ENCODE measurements around the gene AMBRA1.

AMBRA1 gene

DNA sequence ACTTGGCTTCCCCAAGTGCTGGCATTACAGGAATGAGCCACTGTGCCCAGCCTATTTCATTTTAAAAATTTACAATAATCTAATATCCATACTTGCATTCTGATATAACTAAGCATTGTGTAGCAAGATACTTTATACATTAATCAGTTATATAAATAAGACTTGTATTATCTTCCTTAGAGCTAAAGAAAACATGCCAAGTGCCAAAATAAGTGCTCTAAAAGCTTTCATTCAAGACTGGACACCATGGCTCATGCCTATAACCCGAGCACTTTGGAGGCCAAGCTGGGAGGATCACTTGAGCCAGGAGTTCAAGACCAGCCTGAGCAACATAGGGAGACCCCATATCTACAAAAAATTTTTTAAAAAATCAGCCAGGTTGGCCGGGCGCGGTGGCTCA is 123.9 kb downstream of the AMBRA1 start:
- TF ChIP-seq, protein P1, sequence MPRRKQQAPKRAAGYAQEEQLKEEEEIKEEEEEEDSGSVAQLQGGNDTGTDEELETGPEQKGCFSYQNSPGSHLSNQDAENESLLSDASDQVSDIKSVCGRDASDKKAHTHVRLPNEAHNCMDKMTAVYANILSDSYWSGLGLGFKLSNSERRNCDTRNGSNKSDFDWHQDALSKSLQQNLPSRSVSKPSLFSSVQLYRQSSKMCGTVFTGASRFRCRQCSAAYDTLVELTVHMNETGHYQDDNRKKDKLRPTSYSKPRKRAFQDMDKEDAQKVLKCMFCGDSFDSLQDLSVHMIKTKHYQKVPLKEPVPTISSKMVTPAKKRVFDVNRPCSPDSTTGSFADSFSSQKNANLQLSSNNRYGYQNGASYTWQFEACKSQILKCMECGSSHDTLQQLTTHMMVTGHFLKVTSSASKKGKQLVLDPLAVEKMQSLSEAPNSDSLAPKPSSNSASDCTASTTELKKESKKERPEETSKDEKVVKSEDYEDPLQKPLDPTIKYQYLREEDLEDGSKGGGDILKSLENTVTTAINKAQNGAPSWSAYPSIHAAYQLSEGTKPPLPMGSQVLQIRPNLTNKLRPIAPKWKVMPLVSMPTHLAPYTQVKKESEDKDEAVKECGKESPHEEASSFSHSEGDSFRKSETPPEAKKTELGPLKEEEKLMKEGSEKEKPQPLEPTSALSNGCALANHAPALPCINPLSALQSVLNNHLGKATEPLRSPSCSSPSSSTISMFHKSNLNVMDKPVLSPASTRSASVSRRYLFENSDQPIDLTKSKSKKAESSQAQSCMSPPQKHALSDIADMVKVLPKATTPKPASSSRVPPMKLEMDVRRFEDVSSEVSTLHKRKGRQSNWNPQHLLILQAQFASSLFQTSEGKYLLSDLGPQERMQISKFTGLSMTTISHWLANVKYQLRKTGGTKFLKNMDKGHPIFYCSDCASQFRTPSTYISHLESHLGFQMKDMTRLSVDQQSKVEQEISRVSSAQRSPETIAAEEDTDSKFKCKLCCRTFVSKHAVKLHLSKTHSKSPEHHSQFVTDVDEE (CRISPR knock-in tag; IDR thresholded peaks at IDR 0.05) = no peak
- no peak for TF ChIP-seq RARB (CRISPR knock-in tag; IDR thresholded peaks at IDR 0.05)
- no peak for TF ChIP-seq ARNTL (CRISPR knock-in tag; IDR thresholded peaks at IDR 0.05; ENCODE audit: borderline replicate concordance, low read depth)
- TF ChIP-seq CSDC2 (CRISPR knock-in tag; IDR thresholded peaks at IDR 0.05) = no peak
- TF ChIP-seq BACH2 (CRISPR knock-in tag; IDR thresholded peaks at IDR 0.05; ENCODE audit: borderline replicate concordance) = no peak
- TF ChIP-seq OSR1 (CRISPR knock-in tag; IDR thresholded peaks at IDR 0.05) = no peak
- TF ChIP-seq ZFP3 (CRISPR knock-in tag; IDR thresholded peaks at IDR 0.05) = no peak
- TF ChIP-seq ZNF565 (CRISPR knock-in tag; conservative IDR thresholded peaks at IDR 0.05; ENCODE audit: low read depth) = no peak
- TF ChIP-seq ZFP30 (CRISPR knock-in tag; IDR thresholded peaks at IDR 0.05) = no peak
- TF ChIP-seq, protein P2, sequence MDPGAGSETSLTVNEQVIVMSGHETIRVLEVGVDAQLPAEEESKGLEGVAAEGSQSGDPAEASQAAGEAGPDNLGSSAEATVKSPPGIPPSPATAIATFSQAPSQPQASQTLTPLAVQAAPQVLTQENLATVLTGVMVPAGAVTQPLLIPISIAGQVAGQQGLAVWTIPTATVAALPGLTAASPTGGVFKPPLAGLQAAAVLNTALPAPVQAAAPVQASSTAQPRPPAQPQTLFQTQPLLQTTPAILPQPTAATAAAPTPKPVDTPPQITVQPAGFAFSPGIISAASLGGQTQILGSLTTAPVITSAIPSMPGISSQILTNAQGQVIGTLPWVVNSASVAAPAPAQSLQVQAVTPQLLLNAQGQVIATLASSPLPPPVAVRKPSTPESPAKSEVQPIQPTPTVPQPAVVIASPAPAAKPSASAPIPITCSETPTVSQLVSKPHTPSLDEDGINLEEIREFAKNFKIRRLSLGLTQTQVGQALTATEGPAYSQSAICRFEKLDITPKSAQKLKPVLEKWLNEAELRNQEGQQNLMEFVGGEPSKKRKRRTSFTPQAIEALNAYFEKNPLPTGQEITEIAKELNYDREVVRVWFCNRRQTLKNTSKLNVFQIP (CRISPR knock-in tag; IDR thresholded peaks at IDR 0.05; ENCODE audit: borderline replicate concordance, low read depth) = no peak
- no peak for ATAC-seq

DNA sequence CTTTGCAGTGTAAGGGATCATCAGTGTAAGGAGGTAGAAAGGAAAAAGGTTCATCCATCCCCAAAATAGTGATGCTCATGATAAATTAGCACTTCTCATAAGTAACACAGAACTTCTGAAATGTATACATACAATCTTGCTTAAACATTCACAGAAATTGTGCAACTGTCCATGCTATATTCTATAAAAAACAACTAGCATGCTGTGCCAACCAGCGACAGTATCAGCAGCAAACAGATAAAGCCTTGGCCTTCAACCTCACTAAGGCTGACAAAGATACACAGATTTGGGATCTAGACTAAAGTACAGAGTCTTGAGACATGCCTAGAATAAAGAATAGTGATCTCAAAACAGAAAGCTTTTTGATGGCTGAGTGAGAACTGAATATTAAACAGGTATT is 128.1 kb downstream of the AMBRA1 start:
- ATAC-seq = no peak

More for the DNA sequence above, 128.1 kb downstream of the AMBRA1 start:
- TF ChIP-seq, protein P3, sequence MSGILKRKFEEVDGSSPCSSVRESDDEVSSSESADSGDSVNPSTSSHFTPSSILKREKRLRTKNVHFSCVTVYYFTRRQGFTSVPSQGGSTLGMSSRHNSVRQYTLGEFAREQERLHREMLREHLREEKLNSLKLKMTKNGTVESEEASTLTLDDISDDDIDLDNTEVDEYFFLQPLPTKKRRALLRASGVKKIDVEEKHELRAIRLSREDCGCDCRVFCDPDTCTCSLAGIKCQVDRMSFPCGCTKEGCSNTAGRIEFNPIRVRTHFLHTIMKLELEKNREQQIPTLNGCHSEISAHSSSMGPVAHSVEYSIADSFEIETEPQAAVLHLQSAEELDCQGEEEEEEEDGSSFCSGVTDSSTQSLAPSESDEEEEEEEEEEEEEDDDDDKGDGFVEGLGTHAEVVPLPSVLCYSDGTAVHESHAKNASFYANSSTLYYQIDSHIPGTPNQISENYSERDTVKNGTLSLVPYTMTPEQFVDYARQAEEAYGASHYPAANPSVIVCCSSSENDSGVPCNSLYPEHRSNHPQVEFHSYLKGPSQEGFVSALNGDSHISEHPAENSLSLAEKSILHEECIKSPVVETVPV (CRISPR knock-in tag; IDR thresholded peaks at IDR 0.05) = no peak
- TF ChIP-seq PPARA (CRISPR knock-in tag; IDR thresholded peaks at IDR 0.05; ENCODE audit: borderline replicate concordance) (no peak), ESRRG (CRISPR knock-in tag; IDR thresholded peaks at IDR 0.05) (no peak), ISL1 (CRISPR knock-in tag; IDR thresholded peaks at IDR 0.05) (no peak), RARB (CRISPR knock-in tag; IDR thresholded peaks at IDR 0.05) (no peak), ZC3H10 (CRISPR knock-in tag; IDR thresholded peaks at IDR 0.05) (no peak), BACH2 (CRISPR knock-in tag; IDR thresholded peaks at IDR 0.05; ENCODE audit: borderline replicate concordance) (no peak), OSR1 (CRISPR knock-in tag; IDR thresholded peaks at IDR 0.05) (no peak), ZFP3 (CRISPR knock-in tag; IDR thresholded peaks at IDR 0.05) (no peak), CSDC2 (CRISPR knock-in tag; IDR thresholded peaks at IDR 0.05) (no peak), ZNF565 (CRISPR knock-in tag; conservative IDR thresholded peaks at IDR 0.05; ENCODE audit: low read depth) (no peak), ARNTL (CRISPR knock-in tag; IDR thresholded peaks at IDR 0.05; ENCODE audit: borderline replicate concordance, low read depth) (no peak), ZFP30 (CRISPR knock-in tag; IDR thresholded peaks at IDR 0.05) (no peak), TOX (CRISPR knock-in tag; IDR thresholded peaks at IDR 0.05; ENCODE audit: borderline replicate concordance) (no peak), ZNF70 (CRISPR knock-in tag; IDR thresholded peaks at IDR 0.05) (no peak), GLIS3 (CRISPR knock-in tag; IDR thresholded peaks at IDR 0.05) (no peak)
- TF ChIP-seq, protein P4, sequence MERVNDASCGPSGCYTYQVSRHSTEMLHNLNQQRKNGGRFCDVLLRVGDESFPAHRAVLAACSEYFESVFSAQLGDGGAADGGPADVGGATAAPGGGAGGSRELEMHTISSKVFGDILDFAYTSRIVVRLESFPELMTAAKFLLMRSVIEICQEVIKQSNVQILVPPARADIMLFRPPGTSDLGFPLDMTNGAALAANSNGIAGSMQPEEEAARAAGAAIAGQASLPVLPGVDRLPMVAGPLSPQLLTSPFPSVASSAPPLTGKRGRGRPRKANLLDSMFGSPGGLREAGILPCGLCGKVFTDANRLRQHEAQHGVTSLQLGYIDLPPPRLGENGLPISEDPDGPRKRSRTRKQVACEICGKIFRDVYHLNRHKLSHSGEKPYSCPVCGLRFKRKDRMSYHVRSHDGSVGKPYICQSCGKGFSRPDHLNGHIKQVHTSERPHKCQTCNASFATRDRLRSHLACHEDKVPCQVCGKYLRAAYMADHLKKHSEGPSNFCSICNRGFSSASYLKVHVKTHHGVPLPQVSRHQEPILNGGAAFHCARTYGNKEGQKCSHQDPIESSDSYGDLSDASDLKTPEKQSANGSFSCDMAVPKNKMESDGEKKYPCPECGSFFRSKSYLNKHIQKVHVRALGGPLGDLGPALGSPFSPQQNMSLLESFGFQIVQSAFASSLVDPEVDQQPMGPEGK (CRISPR knock-in tag; IDR thresholded peaks at IDR 0.05; ENCODE audit: borderline replicate concordance) = no peak
- TF ChIP-seq, protein P2 (CRISPR knock-in tag; IDR thresholded peaks at IDR 0.05; ENCODE audit: borderline replicate concordance, low read depth) = no peak
- TF ChIP-seq, protein P5, sequence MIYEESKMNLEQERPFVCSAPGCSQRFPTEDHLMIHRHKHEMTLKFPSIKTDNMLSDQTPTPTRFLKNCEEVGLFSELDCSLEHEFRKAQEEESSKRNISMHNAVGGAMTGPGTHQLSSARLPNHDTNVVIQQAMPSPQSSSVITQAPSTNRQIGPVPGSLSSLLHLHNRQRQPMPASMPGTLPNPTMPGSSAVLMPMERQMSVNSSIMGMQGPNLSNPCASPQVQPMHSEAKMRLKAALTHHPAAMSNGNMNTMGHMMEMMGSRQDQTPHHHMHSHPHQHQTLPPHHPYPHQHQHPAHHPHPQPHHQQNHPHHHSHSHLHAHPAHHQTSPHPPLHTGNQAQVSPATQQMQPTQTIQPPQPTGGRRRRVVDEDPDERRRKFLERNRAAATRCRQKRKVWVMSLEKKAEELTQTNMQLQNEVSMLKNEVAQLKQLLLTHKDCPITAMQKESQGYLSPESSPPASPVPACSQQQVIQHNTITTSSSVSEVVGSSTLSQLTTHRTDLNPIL (CRISPR knock-in tag; IDR thresholded peaks at IDR 0.05; ENCODE audit: low read depth) = no peak

All from SK-N-SH treated with all-trans-retinoic acid at 6 μM for 48 hours (cell line).